H1 (cell line): ENCODE data around the gene POLR3K. TPM values are rescaled to one million over a fixed set of nuclear protein-coding genes. Genes with fewer than 3 reads are reported as not detected.

Experiments
- ATF2 ChIP-seq: IDR thresholded peaks from 2 replicates; pipeline ENCODE4 v1.6.1; 2012; ENCODE audit warnings: low read length, inconsistent platforms
- CHD7 ChIP-seq: fragments of 300-600 bp; sonication (generic); IDR thresholded peaks from 2 replicates; pipeline ENCODE4 v1.7.1; 2012; ENCODE audit warnings: low read length, moderate library complexity, mild to moderate bottlenecking, inconsistent platforms; ENCODE audit not compliant: insufficient replicate concordance
- GABPA ChIP-seq: IDR thresholded peaks from 2 replicates; pipeline ENCODE4 v1.6.1; 2011; ENCODE audit warnings: mild to moderate bottlenecking, low read length, moderate library complexity, borderline replicate concordance; ENCODE audit not compliant: insufficient read depth
- MAX ChIP-seq: IDR thresholded peaks from 2 replicates; pipeline ENCODE4 v1.6.1; 2012; ENCODE audit warnings: inconsistent platforms
- NANOG ChIP-seq: IDR thresholded peaks from 2 replicates; pipeline ENCODE4 v1.6.1; 2011; ENCODE audit warnings: low read length, low read depth, mild to moderate bottlenecking, inconsistent platforms; ENCODE audit not compliant: insufficient read depth, poor library complexity, severe bottlenecking
- TAF1 ChIP-seq: IDR thresholded peaks from 2 replicates; pipeline ENCODE4 v1.6.1; 2011; ENCODE audit warnings: mild to moderate bottlenecking, low read depth, low read length
- polyA plus RNA-seq, 7 experiments: library from polyadenylated mRNA; depleted of rRNA in 3 of 7; stranded (reverse) in 5 of 7; unstranded in 2 of 7; fragments of >200 nt in 5 of 7; fragments of 200-250 nt in 2 of 7; gene quantifications; 1 replicate in 5 of 7; 2 replicates in 1 of 7; 4 replicates in 1 of 7; pipeline versions ENCODE4 v1.2.1 to v1.2.3, GENCODE V29; 2011 to 2013; ENCODE audit warnings: missing spikeins in 2 of 7, mixed read lengths in 2 of 7
- total RNA-seq: library from RNA; stranded (reverse); fragmentation: NEBNext Ultra II Directional; extraction: Animal tissue kit (Norgen Biotek cat#: 25700); gene quantifications from 2 replicates; pipeline ENCODE4 v1.2.1, GENCODE V29; 2021

POLR3K gene
- total and polyA plus RNA-seq, 2 of the 8 experiments (the other 6 are each of a cell fraction or from before 2014, with no cell fraction given), result 45.4 to 80.5 TPM

- TF ChIP-seq CHD7, result no peak
- TF ChIP-seq MAX, result peak; percentile 63
- TF ChIP-seq GABPA, result 0 out of 2 replicates have a peak, but pooled peaks have one; percentile 46
- no peak for TF ChIP-seq ATF2
- TF ChIP-seq TAF1, result 0 out of 2 replicates have a peak, but pooled peaks have one; percentile 15
- TF ChIP-seq NANOG, result no peak
These were observed 23.9 kb upstream of the POLR3K start (continued) for GRCh38 chr16:77273-77806.
